Breast epithelium (tissue), 4 donors: ENCODE data around the gene INSIG1. TPM values are rescaled to one million over a fixed set of nuclear protein-coding genes. Genes with fewer than 3 reads are reported as not detected.

Experiments
- DNase-seq, 2 donors: peaks; one replicate each; pipeline ENCODE4 v3.0.0-alpha.2; 2019; ENCODE audit warnings: low spot score in 2 of 2
- H3K27ac ChIP-seq, 2 donors: fragments of 200-600 bp; sonication (generic) in 1 of 2; one replicate each; pipeline ENCODE4 v1.5.1; 2016 to 2019; ENCODE audit warnings: mild to moderate bottlenecking in 1 of 2
- H3K27me3 ChIP-seq, 2 donors: fragments of 200-600 bp; sonication (generic) in 1 of 2; one replicate each; pipeline versions ENCODE4 v1.5.1 to v1.6.0; 2017 to 2019; ENCODE audit warnings: control low read depth in 1 of 2, mild to moderate bottlenecking in 1 of 2
- H3K36me3 ChIP-seq: fragments of 200-600 bp; one replicate; pipeline ENCODE4 v1.5.1; 2019
- H3K4me1 ChIP-seq, 2 donors: fragments of 200-600 bp; sonication (generic); one replicate each; pipeline ENCODE4 v1.5.1; 2016 to 2019; ENCODE audit warnings: control low read depth in 1 of 2
- H3K4me3 ChIP-seq, 3 donors: fragments of 200-600 bp; sonication (generic); 1 replicate in 2 of 3; 2 replicates in 1 of 3; pipeline ENCODE4 v1.5.1; 2016 to 2019; ENCODE audit warnings: mild to moderate bottlenecking in 3 of 3, moderate library complexity in 2 of 3
- H3K9me3 ChIP-seq, 2 donors: fragments of 200-600 bp; sonication (generic) in 1 of 2; one replicate each; pipeline ENCODE4 v1.5.1; 2016 to 2019; ENCODE audit warnings: control low read depth in 1 of 2
- CTCF ChIP-seq, 3 donors: fragments of 450-650 bp; IDR thresholded peaks; one replicate each; pipeline ENCODE4 v1.5.1; 2016 to 2017; ENCODE audit warnings: antibody characterized with exemption in 3 of 3, mild to moderate bottlenecking in 3 of 3, moderate library complexity in 3 of 3
- POLR2A ChIP-seq: fragments of 450-650 bp; IDR thresholded peaks from one replicate; pipeline ENCODE4 v1.6.1; 2016; ENCODE audit warnings: antibody characterized with exemption, mild to moderate bottlenecking, moderate library complexity
- POLR2AphosphoS5 ChIP-seq, 3 donors: sonication (generic); formaldehyde crosslinking; IDR thresholded peaks; one replicate each; pipeline ENCODE4 v1.6.1; 2017; ENCODE audit warnings: antibody characterized with exemption in 3 of 3
- intact Hi-C: fragments of 100-400 bp; cut with DNase I; formaldehyde crosslinking; loops from one replicate; pipeline ENCODE4 v1.15.1; 2023; ENCODE audit warnings: low total_unique reads
- total RNA-seq, 3 donors: library from RNA; depleted of rRNA; stranded (reverse); fragments of >200 nt; gene quantifications; one replicate each; pipeline ENCODE4 v1.1.0, GENCODE V29; 2016

The INSIG1 gene
- total RNA-seq, 3 donors from 2014 or later = 37.0 to 89.6 (median 66.0) TPM

GRCh38 chr7:155296788-155297516 lies 726 bp upstream of the INSIG1 start:
- no peaks in the 10 kb centered on the region for H3K27me3 ChIP-seq
- no peaks in the 10 kb centered on the region for H3K36me3 ChIP-seq
- TF ChIP-seq CTCF (IDR thresholded peaks at IDR 0.05) = peak in 2 of 3 donors; percentile 7 to 45
- TF ChIP-seq POLR2A = no peak
- TF ChIP-seq POLR2AphosphoS5 (IDR thresholded peaks at IDR 0.05) = peak in 2 of 3 donors; percentile 14 to 56
- H3K9me3 ChIP-seq = no peaks in the 10 kb centered on the region
- peak overlapping the region; percentile 53 to 91 (median 85) for H3K4me3 ChIP-seq
- intact Hi-C loops = no loop called here
- peak; percentile 40 to 61 for DNase-seq
- H3K4me1 ChIP-seq = peaks cover 0 to 11% of the 10 kb centered on the region in 2 donors
- peak overlapping the region; percentile 93 to 96 for H3K27ac ChIP-seq

GRCh38 chr7:155298288-155298833 lies 683 bp downstream of the INSIG1 start:
- Histone ChIP-seq H3K27me3 (no peaks in the 10 kb centered on the region), H3K4me1 (peaks cover 0 to 11% of the 10 kb centered on the region in 2 donors), H3K9me3 (no peaks in the 10 kb centered on the region), H3K4me3 (peak overlapping the region; percentile 85 to 91 (median 88)), H3K27ac (peak overlapping the region; percentile 93 to 96), H3K36me3 (no peaks in the 10 kb centered on the region)
- TF ChIP-seq CTCF (IDR thresholded peaks at IDR 0.05) = no peak
- no peak for TF ChIP-seq POLR2A
- no peak for TF ChIP-seq POLR2AphosphoS5 (IDR thresholded peaks at IDR 0.05)
- intact Hi-C loops = no loop called here
- DNase-seq = no peak

GRCh38 chr7:155298834-155299534 lies 1.3 kb downstream of the INSIG1 start:
- Histone ChIP-seq H3K4me1 (peaks cover 0 to 11% of the 10 kb centered on the region in 2 donors), H3K36me3 (no peaks in the 10 kb centered on the region), H3K9me3 (no peaks in the 10 kb centered on the region), H3K27ac (peak overlapping the region; percentile 93 to 96), H3K4me3 (peak overlapping the region; percentile 85 to 91 (median 88)), H3K27me3 (no peaks in the 10 kb centered on the region)
- intact Hi-C loops = no loop called here
- TF ChIP-seq POLR2AphosphoS5 (IDR thresholded peaks at IDR 0.05) (peak in 2 of 3 donors; percentile 59 to 66), CTCF (IDR thresholded peaks at IDR 0.05) (peak in 1 of 3 donors; percentile 10), POLR2A (peak; percentile 16)
- DNase-seq = peak; percentile 93

GRCh38 chr7:155299535-155300202 lies 2.0 kb downstream of the INSIG1 start:
- Histone ChIP-seq H3K36me3 (no peaks in the 10 kb centered on the region), H3K27me3 (no peaks in the 10 kb centered on the region), H3K4me1 (peaks cover 0 to 11% of the 10 kb centered on the region in 2 donors), H3K27ac (peak overlapping the region; percentile 93 to 96), H3K9me3 (no peaks in the 10 kb centered on the region), H3K4me3 (peak overlapping the region; percentile 85 to 91 (median 88))
- TF ChIP-seq CTCF (IDR thresholded peaks at IDR 0.05) (no peak), POLR2AphosphoS5 (IDR thresholded peaks at IDR 0.05) (no peak), POLR2A (no peak)
- intact Hi-C loops = loop anchor here (5.0 kb wide), 1 partner anchor 87 kb away; no protein-coding TSS in a partner anchor
- DNase-seq = no peak
